ENCODE data around the gene GNAL. TPM values are rescaled to one million over a fixed set of nuclear protein-coding genes. Genes with fewer than 3 reads are reported as not detected.

GNAL gene
- total RNA-seq, 2 donors from 2014 or later, result 2.1 to 33.0 TPM

DNA sequence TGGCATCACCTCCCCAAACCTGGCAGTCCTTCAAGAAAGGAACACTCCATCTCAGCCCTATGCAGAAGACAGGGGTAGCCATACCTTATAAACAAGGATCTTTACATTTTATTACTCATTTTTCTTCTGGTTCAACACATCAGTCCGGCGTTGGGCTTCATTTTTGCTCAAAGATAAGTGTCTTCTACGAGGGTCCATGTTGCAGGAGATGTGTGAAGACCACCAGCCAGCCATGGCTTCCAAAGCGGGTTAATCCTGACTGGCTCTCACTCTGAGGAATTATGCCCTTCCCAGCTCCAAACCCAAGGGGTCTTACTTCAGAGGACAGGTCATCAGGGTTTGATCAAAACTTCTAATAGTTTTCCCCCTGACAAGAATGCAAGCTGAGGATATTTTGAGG is 23.9 kb upstream of the GNAL start:
- intact Hi-C loops (cut with DNase I), result no loop called here
- 41 to 71% methylated on average over 4 of the region's 4 CpGs for WGBS, 2 donors

DNA sequence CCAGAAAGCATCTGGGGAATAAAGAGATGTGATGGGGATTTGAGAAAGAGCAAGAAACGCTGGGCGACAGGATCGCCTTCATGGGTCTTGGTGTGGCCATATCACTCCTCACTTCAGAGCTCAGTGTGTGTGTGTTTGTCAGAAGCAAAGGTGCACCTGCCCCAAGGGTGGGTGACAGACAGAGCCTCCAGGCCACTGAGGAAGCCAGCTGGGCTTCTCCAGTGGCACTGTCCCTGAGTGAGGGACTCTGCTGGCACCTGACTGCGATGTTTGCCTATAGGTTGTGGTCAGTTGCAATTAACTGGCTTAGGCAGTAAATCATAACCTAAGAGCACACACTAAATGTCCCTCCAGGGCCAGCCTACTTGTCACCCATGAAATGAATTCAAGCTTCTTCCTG is 23.5 kb upstream of the GNAL start:
- Histone ChIP-seq H3K27me3 (no peaks in the 10 kb centered on the region), H3K27ac (no peak overlapping the region), H3K4me3 (no peak overlapping the region), H3K9me3 (no peaks in the 10 kb centered on the region), H3K4me1 (no peaks in the 10 kb centered on the region), H3K36me3 (replicated peaks in 1 of 2; ENCODE audit: insufficient read depth in 1 of 2, low read depth in 2 of 2) (no peaks in the 10 kb centered on the region)
- WGBS, 2 donors, result 63 to 83% methylated on average over 4 of the region's 4 CpGs
- no peak for ATAC-seq
- TF ChIP-seq POLR2A (IDR thresholded peaks at IDR 0.05), result no peak
- TF ChIP-seq, protein P1, sequence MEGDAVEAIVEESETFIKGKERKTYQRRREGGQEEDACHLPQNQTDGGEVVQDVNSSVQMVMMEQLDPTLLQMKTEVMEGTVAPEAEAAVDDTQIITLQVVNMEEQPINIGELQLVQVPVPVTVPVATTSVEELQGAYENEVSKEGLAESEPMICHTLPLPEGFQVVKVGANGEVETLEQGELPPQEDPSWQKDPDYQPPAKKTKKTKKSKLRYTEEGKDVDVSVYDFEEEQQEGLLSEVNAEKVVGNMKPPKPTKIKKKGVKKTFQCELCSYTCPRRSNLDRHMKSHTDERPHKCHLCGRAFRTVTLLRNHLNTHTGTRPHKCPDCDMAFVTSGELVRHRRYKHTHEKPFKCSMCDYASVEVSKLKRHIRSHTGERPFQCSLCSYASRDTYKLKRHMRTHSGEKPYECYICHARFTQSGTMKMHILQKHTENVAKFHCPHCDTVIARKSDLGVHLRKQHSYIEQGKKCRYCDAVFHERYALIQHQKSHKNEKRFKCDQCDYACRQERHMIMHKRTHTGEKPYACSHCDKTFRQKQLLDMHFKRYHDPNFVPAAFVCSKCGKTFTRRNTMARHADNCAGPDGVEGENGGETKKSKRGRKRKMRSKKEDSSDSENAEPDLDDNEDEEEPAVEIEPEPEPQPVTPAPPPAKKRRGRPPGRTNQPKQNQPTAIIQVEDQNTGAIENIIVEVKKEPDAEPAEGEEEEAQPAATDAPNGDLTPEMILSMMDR (IDR thresholded peaks at IDR 0.05), result no peak
- intact Hi-C loops (cut with DNase I), result no loop called here
- no peak for DNase-seq

More for the DNA sequence above, 23.9 kb upstream of the GNAL start:
- H3K27ac ChIP-seq, result no peak overlapping the region
- no peaks in the 10 kb centered on the region for H3K9me3 ChIP-seq
- H3K27me3 ChIP-seq, result no peaks in the 10 kb centered on the region
- no peaks in the 10 kb centered on the region for H3K36me3 ChIP-seq (replicated peaks in 1 of 2; ENCODE audit: insufficient read depth in 1 of 2, low read depth in 2 of 2)
- TF ChIP-seq POLR2A (IDR thresholded peaks at IDR 0.05), result no peak
- TF ChIP-seq, protein P1 (IDR thresholded peaks at IDR 0.05), result no peak
- DNase-seq (no peak), ATAC-seq (no peak)
- H3K4me1 ChIP-seq, result no peaks in the 10 kb centered on the region
- H3K4me3 ChIP-seq, result no peak overlapping the region

DNA sequence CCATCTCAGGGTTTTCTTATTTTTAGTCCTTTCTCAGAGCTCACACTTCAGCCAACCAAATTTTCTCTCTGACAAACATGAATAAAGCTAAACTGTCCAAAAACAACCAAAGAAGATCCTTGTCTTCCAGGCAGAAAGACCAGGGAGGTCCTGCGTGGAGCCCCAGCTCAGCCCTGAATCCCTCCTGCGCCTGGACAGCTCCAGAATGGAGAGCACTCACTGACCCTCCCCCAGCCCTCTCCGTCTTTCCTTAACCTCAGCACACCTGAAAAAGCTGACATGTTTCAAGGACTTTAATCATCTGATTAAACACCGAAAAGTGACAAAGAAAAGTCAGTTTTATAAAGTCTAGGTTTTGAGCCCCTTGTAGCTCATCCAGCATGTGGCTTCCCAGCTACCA is 22.9 kb upstream of the GNAL start:
- Histone ChIP-seq H3K27me3 (no peaks in the 10 kb centered on the region), H3K4me3 (no peak overlapping the region), H3K27ac (no peak overlapping the region), H3K4me1 (no peaks in the 10 kb centered on the region), H3K9me3 (no peaks in the 10 kb centered on the region), H3K36me3 (replicated peaks in 1 of 2; ENCODE audit: insufficient read depth in 1 of 2, low read depth in 2 of 2) (no peaks in the 10 kb centered on the region)
- intact Hi-C loops (cut with DNase I), result no loop called here
- 38 to 50% methylated on average over 4 of the region's 4 CpGs for WGBS, 2 donors
- ATAC-seq, result no peak
- TF ChIP-seq POLR2A (IDR thresholded peaks at IDR 0.05), result no peak
- TF ChIP-seq, protein P1 (IDR thresholded peaks at IDR 0.05), result no peak
- DNase-seq, result no peak

DNA sequence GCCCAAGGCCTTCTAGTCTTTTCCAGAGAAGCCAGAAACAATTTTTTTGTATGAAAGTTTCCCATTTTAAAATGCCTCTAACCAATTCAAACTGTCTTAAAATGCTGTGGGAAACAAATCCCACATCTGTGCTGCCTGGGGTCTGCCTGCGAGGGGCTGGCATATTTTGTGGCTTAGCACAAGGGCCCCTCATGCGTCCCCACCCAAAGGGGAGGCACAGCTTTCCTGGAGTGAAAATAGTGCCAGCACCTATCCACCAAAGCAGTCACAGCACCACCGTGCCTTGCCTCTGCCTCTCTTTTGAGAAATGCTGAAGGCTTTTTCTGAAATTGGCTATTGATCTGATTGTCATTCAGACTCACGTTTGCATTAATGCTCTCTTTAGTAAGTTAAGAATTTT is 22.2 kb upstream of the GNAL start:
- intact Hi-C loops (cut with DNase I), result no loop called here
- no peak overlapping the region for H3K27ac ChIP-seq
- H3K36me3 ChIP-seq (replicated peaks in 1 of 2; ENCODE audit: insufficient read depth in 1 of 2, low read depth in 2 of 2), result no peaks in the 10 kb centered on the region
- TF ChIP-seq, protein P1 (IDR thresholded peaks at IDR 0.05), result no peak
- no peak for TF ChIP-seq POLR2A (IDR thresholded peaks at IDR 0.05)
- no peak for DNase-seq
- no peaks in the 10 kb centered on the region for H3K9me3 ChIP-seq
- ATAC-seq, result no peak
- no peak overlapping the region for H3K4me3 ChIP-seq
- H3K27me3 ChIP-seq, result no peaks in the 10 kb centered on the region
- WGBS, 2 donors, result 47 to 59% methylated on average over 4 of the region's 4 CpGs
- H3K4me1 ChIP-seq, result no peaks in the 10 kb centered on the region

DNA sequence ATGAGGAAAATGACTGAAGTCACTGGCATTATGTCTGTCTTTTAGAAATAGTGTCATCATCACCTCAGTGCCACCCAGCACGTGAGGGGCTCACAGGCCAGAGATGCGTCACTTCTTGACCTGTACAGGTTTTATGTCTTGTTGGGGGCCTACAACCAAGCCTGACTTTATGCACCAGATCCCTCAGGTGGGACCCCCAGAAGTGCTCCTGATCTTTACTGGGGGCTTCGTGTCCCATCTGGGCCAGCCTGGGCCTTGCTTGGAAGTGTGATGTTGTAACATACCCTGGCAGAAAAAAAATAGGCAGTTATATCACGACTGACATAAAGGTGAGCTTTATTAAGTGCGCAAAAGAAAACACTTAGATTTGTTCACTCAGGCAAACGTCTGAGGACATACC is 21.5 kb upstream of the GNAL start:
- Histone ChIP-seq H3K27ac (no peak overlapping the region), H3K27me3 (no peaks in the 10 kb centered on the region), H3K36me3 (replicated peaks in 1 of 2; ENCODE audit: insufficient read depth in 1 of 2, low read depth in 2 of 2) (no peaks in the 10 kb centered on the region), H3K4me1 (no peaks in the 10 kb centered on the region), H3K9me3 (no peaks in the 10 kb centered on the region), H3K4me3 (no peak overlapping the region)
- ATAC-seq (no peak), DNase-seq (no peak)
- WGBS, 2 donors, result 65 to 74% methylated on average over 6 of the region's 6 CpGs
- intact Hi-C loops (cut with DNase I), result no loop called here
- TF ChIP-seq, protein P1 (IDR thresholded peaks at IDR 0.05), result no peak
- no peak for TF ChIP-seq POLR2A (IDR thresholded peaks at IDR 0.05)

Measured in body of pancreas (tissue), 4 donors.